GM21381 (cell line): ENCODE measurements around the gene GID8.
"Not testable (repeated sequence)": the region's sequence is repeated elsewhere in the genome, so short reads cannot be mapped to it uniquely, and the experiment has no call there.

Experiments used
- ATAC-seq: cut with Tn5 transposase; IDR thresholded peaks from one replicate; pipeline ENCODE4 v1.9.1; 2021; ENCODE audit warnings: mild to moderate bottlenecking, moderate library complexity; ENCODE audit not compliant: unreplicated experiment

The GID8 gene

GRCh38 chr20:62921119-62921687, 16.7 kb upstream of the GID8 start:
- ATAC-seq = no peak

DNA sequence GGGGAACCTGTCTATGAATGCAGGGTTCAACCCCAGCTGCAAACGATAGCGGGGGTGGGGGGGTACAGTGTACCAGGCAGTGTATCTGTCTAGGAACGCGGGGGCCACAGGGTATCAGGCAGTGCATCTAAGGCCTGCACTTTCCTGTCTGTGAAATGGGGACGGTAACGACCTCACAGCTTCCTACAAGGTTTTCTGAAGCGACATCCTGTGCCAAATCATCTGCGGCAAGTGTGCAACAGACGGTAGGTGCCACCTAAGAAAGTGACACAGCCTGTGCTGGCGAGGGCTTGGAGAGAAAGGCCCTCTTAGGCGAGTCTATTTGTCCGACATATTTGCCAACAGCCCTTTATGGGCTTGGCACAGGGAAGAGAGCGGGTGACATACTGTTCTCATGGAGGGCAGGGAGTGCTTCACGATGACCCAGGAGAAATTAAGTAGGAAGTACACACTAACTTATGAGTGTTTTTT, 15.5 kb upstream of the GID8 start:
- no peak for ATAC-seq

DNA sequence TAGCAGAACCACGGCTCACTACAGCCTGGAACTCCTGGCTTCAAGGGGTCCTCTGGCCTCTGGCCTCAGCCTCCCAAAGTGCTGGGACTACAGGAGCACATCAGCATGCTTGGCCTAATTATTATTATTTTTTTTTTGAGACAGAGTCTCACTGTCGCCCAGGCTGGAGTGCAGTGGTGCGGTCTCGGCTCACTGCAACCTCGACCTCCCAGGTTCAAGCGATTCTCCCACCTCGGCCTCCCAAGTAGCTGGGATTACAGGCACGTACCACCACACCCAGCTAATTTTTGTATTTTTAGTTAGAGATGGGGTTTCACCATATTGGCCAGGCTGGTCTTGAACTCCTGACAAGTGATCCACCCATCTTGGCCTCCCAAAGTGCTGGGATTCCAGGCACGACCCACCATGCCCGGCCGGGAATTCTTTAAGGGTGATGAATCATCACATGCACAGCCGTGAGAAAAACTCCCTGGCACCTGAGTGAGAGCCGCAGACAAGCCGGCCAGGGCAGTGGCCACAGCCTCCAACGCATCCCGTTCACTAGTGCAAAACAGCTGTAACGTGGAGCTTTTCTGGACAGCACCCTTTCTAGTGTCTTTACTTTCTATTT, 14.8 kb upstream of the GID8 start:
- ATAC-seq = not testable (repeated sequence)

- ATAC-seq = no peak
Observed at GRCh38 chr20:62923669-62924441, 14.1 kb upstream of the GID8 start.

DNA sequence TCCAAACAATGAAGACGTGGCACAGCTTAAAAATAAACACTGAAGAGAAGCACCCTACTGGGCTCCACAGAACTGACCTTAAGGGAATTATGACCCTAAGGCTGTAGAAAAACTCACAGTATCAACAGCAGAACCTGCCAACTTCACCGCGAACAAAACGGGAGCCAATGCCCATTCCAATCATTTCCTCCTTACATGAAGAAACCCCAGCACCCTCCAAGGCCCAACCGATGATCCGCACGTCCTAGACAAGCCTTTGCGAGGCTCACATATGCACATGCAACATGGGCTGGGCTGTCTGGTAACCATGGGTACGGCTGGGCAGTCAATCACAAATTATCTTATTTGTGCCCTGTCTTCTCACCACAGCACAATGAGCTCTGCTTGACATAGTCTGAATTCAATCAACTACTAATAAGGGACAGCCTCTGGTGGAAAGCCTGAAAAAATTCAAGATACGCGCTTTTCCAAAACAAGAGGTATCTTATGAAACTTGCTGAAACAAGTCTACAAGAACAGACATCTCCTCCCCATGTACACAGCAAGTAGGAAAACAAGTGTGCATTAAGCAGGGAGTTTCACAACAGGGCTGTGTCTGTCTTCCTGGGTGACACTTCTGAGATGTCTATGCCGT, 13.4 kb upstream of the GID8 start:
- no peak for ATAC-seq

DNA sequence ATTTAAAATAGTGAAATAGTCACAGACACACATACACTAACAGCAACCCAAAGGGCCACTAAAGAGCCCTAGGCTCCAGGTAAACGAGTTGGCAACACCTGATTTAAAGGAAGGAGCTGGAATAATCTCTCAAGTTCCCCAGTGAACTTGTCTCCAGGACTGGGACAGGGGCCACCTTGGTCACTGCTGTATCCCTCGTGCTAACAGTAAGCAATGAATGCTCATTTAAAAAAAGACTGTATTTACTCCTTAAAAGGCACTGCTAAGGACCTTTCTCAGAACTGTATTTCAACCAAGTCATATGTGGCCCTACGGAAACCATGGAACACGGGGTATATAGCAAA, 12.9 kb upstream of the GID8 start:
- no peak for ATAC-seq

GRCh38 chr20:62925420-62926228, 12.3 kb upstream of the GID8 start:
- ATAC-seq = peak; percentile 2

- ATAC-seq = peak; percentile 64
Observed at GRCh38 chr20:62926229-62927127, 11.5 kb upstream of the GID8 start, which contains the start of gene DIDO1. TSS of gene DIDO1 (minus strand) at chr20:62926505.

- no peak for ATAC-seq
Observed at GRCh38 chr20:62927128-62927705, 10.7 kb upstream of the GID8 start.

DNA sequence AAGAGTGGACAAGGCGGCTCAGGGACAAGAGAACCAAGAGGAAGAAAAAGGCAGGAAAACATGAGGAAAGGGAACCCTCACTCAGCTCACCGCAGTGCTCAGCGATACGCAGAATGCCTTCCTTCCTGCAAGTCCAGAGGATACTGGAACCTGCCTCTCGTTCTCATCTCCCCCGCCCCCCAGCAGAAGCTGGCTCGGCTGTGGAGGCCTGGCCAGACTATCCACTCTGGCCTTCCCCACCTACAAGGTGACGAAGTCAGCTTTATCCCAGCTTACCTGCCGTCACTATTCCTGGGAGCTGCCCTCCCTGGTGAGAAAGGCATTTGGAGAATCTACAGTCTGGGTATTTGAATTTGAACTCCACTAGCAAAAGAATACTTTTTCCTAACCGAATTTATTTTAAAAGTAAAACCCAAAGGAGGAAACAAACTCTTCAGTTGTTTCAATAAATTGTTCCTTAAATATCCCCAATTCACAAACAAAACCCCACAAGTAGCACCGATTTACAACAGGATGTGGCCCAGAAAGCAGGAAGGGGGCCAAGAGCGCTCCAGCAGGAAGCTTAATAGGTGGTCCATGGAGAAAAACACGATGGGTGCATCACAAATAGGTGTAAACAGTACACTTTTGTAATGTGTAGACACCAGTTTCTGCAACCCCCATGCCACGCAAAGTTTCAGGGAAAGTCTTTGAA, 9.6 kb upstream of the GID8 start:
- ATAC-seq = no peak

- no peak for ATAC-seq
Observed at GRCh38 chr20:62929051-62929538, 8.9 kb upstream of the GID8 start.

- no peak for ATAC-seq
Observed at GRCh38 chr20:62931464-62931863, 6.5 kb upstream of the GID8 start.

DNA sequence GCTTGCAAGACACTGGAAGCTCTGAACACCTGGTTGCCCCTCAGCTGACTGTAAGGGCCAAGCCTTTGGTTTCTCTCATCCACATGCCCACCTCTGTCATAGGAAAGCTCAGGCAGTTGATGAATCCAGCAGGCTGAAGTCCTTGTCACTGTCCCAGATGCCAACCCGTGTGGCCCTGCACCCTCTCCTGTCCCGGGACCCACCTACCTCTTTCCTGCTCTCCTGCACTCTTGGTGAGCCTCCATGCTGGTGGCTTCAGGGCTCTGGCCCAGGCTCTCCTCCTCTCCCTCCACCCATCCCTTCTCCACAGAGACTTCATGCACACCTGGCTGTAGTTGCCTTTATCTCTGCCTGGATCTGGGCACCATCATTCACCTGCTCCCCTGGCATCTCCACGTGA, 4.0 kb upstream of the GID8 start:
- ATAC-seq = no peak

- no peak for ATAC-seq
Observed at GRCh38 chr20:62935204-62935967, 2.6 kb upstream of the GID8 start.

GRCh38 chr20:62935968-62936585, 1.9 kb upstream of the GID8 start:
- ATAC-seq = no peak

DNA sequence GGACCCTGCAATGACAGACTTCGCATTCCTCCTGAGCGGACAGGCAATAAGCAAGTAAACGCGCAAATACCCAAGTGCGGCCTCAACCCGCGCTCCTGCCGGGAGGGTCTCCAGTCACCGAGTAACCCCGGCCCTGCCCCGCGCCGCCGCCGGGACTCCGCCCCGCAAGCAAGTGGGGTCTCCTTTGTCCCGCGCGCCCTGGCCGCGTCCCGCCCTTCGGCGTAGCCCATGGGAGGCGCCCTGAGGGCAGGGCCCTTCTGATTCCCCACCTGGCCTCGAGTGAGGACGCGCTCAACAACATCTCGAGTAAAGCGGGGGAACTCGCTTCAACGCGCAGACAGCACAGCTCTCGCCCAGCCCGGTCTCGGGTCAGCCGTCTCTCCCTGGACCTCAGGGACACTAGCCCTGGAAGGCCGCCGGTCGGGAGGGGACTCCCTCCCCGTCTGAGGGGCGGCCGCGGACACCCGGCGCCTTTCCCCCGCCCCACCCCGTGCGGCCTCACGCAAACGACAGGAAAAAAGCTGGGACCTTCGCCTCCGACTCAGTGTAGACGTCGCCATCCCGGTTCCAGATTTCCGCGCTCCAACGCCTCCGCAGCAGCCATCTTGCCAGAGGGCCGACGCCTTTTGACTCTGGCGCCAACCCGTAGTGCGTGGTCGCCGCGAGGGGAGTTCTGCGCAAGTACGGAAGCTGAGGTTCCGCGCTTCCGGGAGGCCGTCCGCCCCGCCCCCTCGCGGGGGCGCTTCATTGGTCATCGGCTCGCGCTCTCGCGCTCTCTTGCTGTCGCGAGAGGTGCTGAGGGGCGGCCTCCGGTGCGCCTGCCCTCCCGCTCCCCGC, 461 bp upstream of the GID8 start:
- ATAC-seq = peak; percentile 77

GRCh38 chr20:62940875-62941274, 2.9 kb downstream of the GID8 start:
- no peak for ATAC-seq
